PC-9 (cell line): ENCODE data around the gene DPP9. TPM values are rescaled to one million over a fixed set of nuclear protein-coding genes. Genes with fewer than 3 reads are reported as not detected.

Source experiments
- BruUV-seq: library from RNA; stranded (reverse); fragments of 400-500 nt; replicated peaks from 2 replicates; lab custom pipeline; 2021; lab: Mats Ljungman, UMichigan
- CTCF ChIA-PET: fragments of 300-600 bp; sonication (Branson Sonifier 250); formaldehyde crosslinking; loops from one replicate; lab custom pipeline; 2022; ENCODE audit warnings: antibody characterized with exemption; lab: Charles Lee
- POLR2A ChIA-PET: fragments of 300-600 bp; sonication (Branson Sonifier 250); formaldehyde crosslinking; loops from one replicate; lab custom pipeline; 2022; ENCODE audit warnings: antibody characterized with exemption; ENCODE audit not compliant: unreplicated experiment; lab: Charles Lee
- DNase-seq, 2 experiments: peaks; one replicate each; pipeline versions ENCODE4 v3.0.0 to v3.0.0-alpha.2; 2015 to 2022; ENCODE audit warnings: mixed read lengths in 1 of 2
- H2AFZ ChIP-seq: fragments of 200-600 bp; sonication (generic); 2 replicates; pipeline ENCODE4 v1.8.1; 2017; ENCODE audit warnings: antibody characterized with exemption
- H3F3A ChIP-seq: fragments of 200-600 bp; sonication (generic); 2 replicates; pipeline ENCODE4 v1.8.1; 2017; ENCODE audit warnings: antibody characterized with exemption, mild to moderate bottlenecking, low read depth; ENCODE audit not compliant: insufficient read depth
- H3K27ac ChIP-seq: fragments of 200-600 bp; sonication (generic); 2 replicates; pipeline ENCODE4 v1.6.1; 2016; ENCODE audit warnings: mixed run types
- H3K27me3 ChIP-seq: fragments of 200-600 bp; sonication (generic); 2 replicates; pipeline ENCODE4 v1.6.1; 2016; ENCODE audit warnings: low read depth, mixed run types; ENCODE audit not compliant: insufficient read depth
- H3K36me3 ChIP-seq: fragments of 200-600 bp; sonication (generic); 2 replicates; pipeline ENCODE4 v1.6.1; 2016; ENCODE audit warnings: low read depth, mixed run types
- H3K4me1 ChIP-seq: fragments of 200-600 bp; sonication (generic); replicated peaks from 2 replicates; pipeline ENCODE4 v1.6.1; 2016; ENCODE audit warnings: mixed run types; ENCODE audit not compliant: insufficient read depth
- H3K4me2 ChIP-seq: fragments of 200-600 bp; sonication (generic); 2 replicates; pipeline ENCODE4 v1.6.1; 2017; ENCODE audit warnings: mixed run types
- H3K4me3 ChIP-seq: fragments of 200-600 bp; sonication (generic); 2 replicates; pipeline ENCODE4 v1.6.1; 2016; ENCODE audit warnings: mixed run types
- H3K79me2 ChIP-seq: fragments of 200-600 bp; sonication (generic); 2 replicates; pipeline ENCODE4 v1.6.1; 2017; ENCODE audit warnings: low read depth, mixed run types
- H3K9me2 ChIP-seq: fragments of 200-600 bp; sonication (generic); 2 replicates; pipeline ENCODE4 v1.8.1; 2017; ENCODE audit warnings: mild to moderate bottlenecking; ENCODE audit not compliant: insufficient read depth
- H3K9me3 ChIP-seq: fragments of 200-600 bp; sonication (generic); 2 replicates; pipeline ENCODE4 v1.8.1; 2016; ENCODE audit warnings: low read depth; ENCODE audit not compliant: insufficient read depth
- H4K20me1 ChIP-seq: fragments of 200-600 bp; sonication (generic); 2 replicates; pipeline ENCODE4 v1.8.1; 2017; ENCODE audit not compliant: insufficient read depth
- EZH2 ChIP-seq: fragments of 200-600 bp; sonication (generic); IDR thresholded peaks from 2 replicates; pipeline ENCODE4 v1.8.0; 2017; ENCODE audit warnings: antibody characterized with exemption, low read depth
- intact Hi-C: fragments of 100-400 bp; cut with micrococcal nuclease; formaldehyde crosslinking; loops from one replicate; pipeline ENCODE4 v1.10.0; 2022; ENCODE audit not compliant: unreplicated experiment
- total RNA-seq: library from RNA; stranded (reverse); gene quantifications from 2 replicates; pipeline ENCODE4 v1.2.3, GENCODE V29; 2021
- TF ChIP-seq, protein P1 (sequence below): fragments of 200-600 bp; sonication (generic); conservative IDR thresholded peaks from 2 replicates; pipeline ENCODE4 v1.6.1; 2017; ENCODE audit warnings: mixed run types, antibody characterized with exemption, mild to moderate bottlenecking, moderate library complexity

The DPP9 gene
- total RNA-seq, 1 experiment from 2014 or later: 85.3 TPM

DNA sequence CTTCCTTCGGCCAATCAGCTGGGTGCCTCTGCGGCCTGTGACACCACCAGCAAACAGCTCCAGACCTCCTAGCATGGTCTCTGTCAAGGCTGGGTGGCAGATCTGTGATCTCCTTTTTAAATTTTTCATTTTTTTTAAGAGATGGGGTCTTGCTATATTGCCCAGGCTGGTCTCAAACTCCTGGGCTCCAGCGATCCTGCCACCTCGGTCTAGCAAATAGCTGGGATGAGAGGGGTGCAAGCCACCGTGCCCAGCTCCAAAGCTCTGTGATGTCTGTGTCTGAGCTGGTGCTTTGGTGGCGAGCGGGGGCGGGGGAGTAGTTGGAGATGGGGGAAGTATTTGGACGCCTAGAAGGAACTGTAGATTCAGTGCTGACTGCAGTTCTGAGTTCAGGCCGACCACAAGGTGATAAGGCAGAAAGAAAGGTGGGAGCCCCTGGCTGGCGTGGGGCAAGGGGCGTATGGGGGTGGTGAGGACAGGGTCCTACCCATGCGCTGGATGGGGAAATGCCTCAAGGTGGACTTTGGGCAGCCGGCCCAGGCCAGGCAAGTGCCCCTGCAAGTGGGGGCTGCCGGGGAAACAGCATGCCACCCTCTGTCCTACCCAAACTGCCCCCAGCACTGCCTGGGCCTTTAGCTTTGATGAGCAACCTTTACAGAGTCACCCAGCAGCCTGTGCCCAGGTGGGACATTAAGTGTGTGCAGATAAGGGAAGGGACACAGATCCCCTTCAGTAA is 5.5 kb downstream of the DPP9 start:
- intact Hi-C loops: loop anchor here (1.0 to 10.0 kb wide), 2 partner anchors 24 to 197 kb away; no protein-coding TSS in a partner anchor
- Histone ChIP-seq H3K4me3 (no peak overlapping the region), H3K79me2 (peaks cover 25% of the 10 kb centered on the region), H3F3A (peaks cover 17% of the 10 kb centered on the region; the same call in 1 of the 2 replicates), H4K20me1 (no peaks in the 10 kb centered on the region), H3K4me2 (peak overlapping the region; percentile 57), H3K27me3 (no peaks in the 10 kb centered on the region), H2AFZ (no peak overlapping the region), H3K27ac (peak overlapping the region; percentile 59; the same call in 1 of the 2 replicates), H3K4me1 (peaks cover 17% of the 10 kb centered on the region), H3K36me3 (no peaks in the 10 kb centered on the region), H3K9me3 (no peaks in the 10 kb centered on the region), H3K9me2 (no peaks in the 10 kb centered on the region)
- ChIA-PET POLR2A (interaction anchor here (0.6 kb wide), 3 partner anchors 55 to 1279 kb away, joined by 3 to 8 read pairs (median 6); partner anchors contain the start of gene PLIN3), CTCF (interaction anchor here (0.6 to 0.8 kb wide), 3 partner anchors 84 to 328 kb away, joined by 3 to 11 read pairs (median 5); no protein-coding TSS in a partner anchor)
- no TSS peak for BruUV-seq
- TF ChIP-seq EZH2: no peak
- TF ChIP-seq, protein P1, sequence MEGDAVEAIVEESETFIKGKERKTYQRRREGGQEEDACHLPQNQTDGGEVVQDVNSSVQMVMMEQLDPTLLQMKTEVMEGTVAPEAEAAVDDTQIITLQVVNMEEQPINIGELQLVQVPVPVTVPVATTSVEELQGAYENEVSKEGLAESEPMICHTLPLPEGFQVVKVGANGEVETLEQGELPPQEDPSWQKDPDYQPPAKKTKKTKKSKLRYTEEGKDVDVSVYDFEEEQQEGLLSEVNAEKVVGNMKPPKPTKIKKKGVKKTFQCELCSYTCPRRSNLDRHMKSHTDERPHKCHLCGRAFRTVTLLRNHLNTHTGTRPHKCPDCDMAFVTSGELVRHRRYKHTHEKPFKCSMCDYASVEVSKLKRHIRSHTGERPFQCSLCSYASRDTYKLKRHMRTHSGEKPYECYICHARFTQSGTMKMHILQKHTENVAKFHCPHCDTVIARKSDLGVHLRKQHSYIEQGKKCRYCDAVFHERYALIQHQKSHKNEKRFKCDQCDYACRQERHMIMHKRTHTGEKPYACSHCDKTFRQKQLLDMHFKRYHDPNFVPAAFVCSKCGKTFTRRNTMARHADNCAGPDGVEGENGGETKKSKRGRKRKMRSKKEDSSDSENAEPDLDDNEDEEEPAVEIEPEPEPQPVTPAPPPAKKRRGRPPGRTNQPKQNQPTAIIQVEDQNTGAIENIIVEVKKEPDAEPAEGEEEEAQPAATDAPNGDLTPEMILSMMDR: no peak
- no peak for DNase-seq

DNA sequence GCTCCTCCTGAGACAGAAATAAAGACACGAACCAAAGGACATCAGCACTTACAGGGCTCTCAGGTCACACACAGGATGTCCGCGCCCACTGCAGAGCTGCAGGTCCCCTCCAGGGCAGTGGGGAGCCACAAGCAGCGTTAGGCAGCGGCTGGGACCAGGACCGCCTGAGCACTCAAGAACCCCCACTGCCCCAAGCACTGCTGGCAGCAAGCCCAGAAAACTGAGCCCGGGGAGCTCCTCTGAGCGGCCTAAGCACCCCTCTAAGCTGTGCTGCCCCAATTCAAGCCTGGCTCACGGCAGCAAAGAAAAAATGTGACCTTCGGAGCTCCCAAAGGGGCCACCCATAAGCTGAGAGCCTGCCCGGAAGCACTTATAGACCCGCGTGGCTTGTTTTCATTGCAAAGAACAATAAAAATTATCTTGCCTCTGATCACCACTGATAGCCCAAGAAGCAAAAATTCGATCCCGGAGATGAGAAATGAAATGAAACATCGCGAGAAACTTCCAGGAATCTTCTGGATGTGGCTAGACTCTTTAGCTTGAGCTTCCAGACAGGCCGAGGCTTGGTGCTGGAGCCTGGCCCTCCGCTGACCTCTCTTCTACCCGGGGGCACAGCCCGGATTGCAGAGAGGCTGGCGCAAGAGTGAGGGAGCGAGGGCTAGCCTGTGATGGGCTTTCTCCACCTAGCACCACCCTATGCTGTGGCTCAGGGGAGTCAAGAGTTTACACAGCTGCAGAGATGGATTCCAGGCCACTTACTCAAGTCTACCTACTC is 6.3 kb downstream of the DPP9 start:
- no peak overlapping the region for H2AFZ ChIP-seq
- intact Hi-C loops: loop anchor here (1.0 to 10.0 kb wide), 2 partner anchors 23 to 197 kb away; no protein-coding TSS in a partner anchor
- TF ChIP-seq, protein P1: no peak
- no peak for TF ChIP-seq EZH2
- H3K4me2 ChIP-seq: peak overlapping the region; percentile 57
- CTCF ChIA-PET: interaction anchor here (0.6 to 0.8 kb wide), 3 partner anchors 83 to 328 kb away, joined by 3 to 11 read pairs (median 5); no protein-coding TSS in a partner anchor
- peaks cover 17% of the 10 kb centered on the region for H3K79me2 ChIP-seq
- peak; percentile 84 to 86 for DNase-seq
- BruUV-seq: TSS peak; percentile 4
- peak overlapping the region; percentile 59 for H3K27ac ChIP-seq
- POLR2A ChIA-PET: interaction anchor here (0.6 kb wide), 3 partner anchors 55 to 1278 kb away, joined by 3 to 8 read pairs (median 6); partner anchors contain the start of gene PLIN3
- H3K9me2 ChIP-seq: no peaks in the 10 kb centered on the region
- H3K9me3 ChIP-seq: no peaks in the 10 kb centered on the region
- H3K36me3 ChIP-seq: no peaks in the 10 kb centered on the region
- peaks cover 20% of the 10 kb centered on the region for H3K4me1 ChIP-seq
- no peaks in the 10 kb centered on the region for H4K20me1 ChIP-seq
- no peak overlapping the region for H3K4me3 ChIP-seq
- H3F3A ChIP-seq: peaks cover 17% of the 10 kb centered on the region; the same call in 1 of the 2 replicates
- H3K27me3 ChIP-seq: no peaks in the 10 kb centered on the region
